Smooth muscle cell (in vitro differentiated cells): ENCODE measurements around the gene GOLGA6L1. TPM values are rescaled to one million over a fixed set of nuclear protein-coding genes. Genes with fewer than 3 reads are reported as not detected.

Source experiments
- DNase-seq: peaks from one replicate; lab custom pipeline; 2025; ENCODE audit not compliant: unreplicated experiment; lab: John Stamatoyannopoulos, UW
- H2AFZ ChIP-seq: fragments of 200-600 bp; sonication (generic); 2 replicates; pipeline ENCODE4 v1.6.0; 2016; ENCODE audit warnings: antibody characterized with exemption, low read depth, mild to moderate bottlenecking
- H3F3A ChIP-seq: fragments of 200-600 bp; sonication (generic); 2 replicates; pipeline ENCODE4 v1.6.0; 2017; ENCODE audit warnings: antibody characterized with exemption, low read depth
- H3K27ac ChIP-seq: fragments of 200-600 bp; sonication (generic); 2 replicates; pipeline ENCODE4 v1.5.1; 2016; ENCODE audit warnings: low read depth, mild to moderate bottlenecking
- H3K27me3 ChIP-seq: fragments of 200-600 bp; sonication (generic); 2 replicates; pipeline ENCODE4 v1.6.1; 2016; ENCODE audit warnings: low read depth, mild to moderate bottlenecking
- H3K36me3 ChIP-seq: fragments of 200-600 bp; sonication (generic); 2 replicates; pipeline ENCODE4 v1.5.1; 2016; ENCODE audit warnings: low read depth
- H3K4me1 ChIP-seq: fragments of 200-600 bp; sonication (generic); 2 replicates; pipeline ENCODE4 v1.5.1; 2016; ENCODE audit warnings: low read depth
- H3K4me2 ChIP-seq: fragments of 200-600 bp; sonication (generic); 2 replicates; pipeline ENCODE4 v1.6.0; 2016; ENCODE audit warnings: mild to moderate bottlenecking
- H3K4me3 ChIP-seq: fragments of 200-600 bp; sonication (generic); 2 replicates; pipeline ENCODE4 v1.5.1; 2016; ENCODE audit warnings: mild to moderate bottlenecking
- H3K79me2 ChIP-seq: fragments of 200-600 bp; sonication (generic); 2 replicates; pipeline ENCODE4 v1.6.0; 2016; ENCODE audit warnings: low read depth, mild to moderate bottlenecking
- H3K9ac ChIP-seq: fragments of 200-600 bp; sonication (generic); 2 replicates; pipeline ENCODE4 v1.6.0; 2016; ENCODE audit warnings: low read depth
- H3K9me3 ChIP-seq: fragments of 200-600 bp; sonication (generic); replicated peaks from 2 replicates; pipeline ENCODE4 v1.5.1; 2016; ENCODE audit warnings: low read depth
- H4K20me1 ChIP-seq: fragments of 200-600 bp; sonication (generic); 2 replicates; pipeline ENCODE4 v1.6.0; 2016; ENCODE audit warnings: low read depth
- WGBS: methylation state at CpG from one replicate; pipeline ENCODE4 v1.1.7; 2016; ENCODE audit warnings: low lambda C conversion rate; 5-methylcytosine and 5-hydroxymethylcytosine counted together
- polyA plus RNA-seq: library from polyadenylated mRNA; unstranded; fragments of >200 nt; fragmentation: Nextera tagmentation; extraction: Ambion mirVana; gene quantifications from 2 replicates; pipeline ENCODE4 v1.2.1, GENCODE V29; 2016
- small RNA-seq: library from RNA; depleted of rRNA; stranded (forward); fragments of <200 nt; gene quantifications from one replicate; pipeline ENCODE3, GENCODE V24; 2014
- total RNA-seq: library from RNA; depleted of rRNA; stranded (reverse); fragments of >200 nt; gene quantifications from 2 replicates; pipeline ENCODE4 v1.2.3, GENCODE V29; 2014
- TF ChIP-seq, protein P1 (sequence below): fragments of 200-600 bp; sonication (generic); IDR thresholded peaks from 2 replicates; pipeline ENCODE4 v1.5.1; 2017; ENCODE audit warnings: borderline replicate concordance, mild to moderate bottlenecking, antibody characterized with exemption; ENCODE audit not compliant: insufficient read depth, poor library complexity, severe bottlenecking

GOLGA6L1 gene
- total and polyA plus RNA-seq, 2 experiments from 2014 or later: not detected

DNA sequence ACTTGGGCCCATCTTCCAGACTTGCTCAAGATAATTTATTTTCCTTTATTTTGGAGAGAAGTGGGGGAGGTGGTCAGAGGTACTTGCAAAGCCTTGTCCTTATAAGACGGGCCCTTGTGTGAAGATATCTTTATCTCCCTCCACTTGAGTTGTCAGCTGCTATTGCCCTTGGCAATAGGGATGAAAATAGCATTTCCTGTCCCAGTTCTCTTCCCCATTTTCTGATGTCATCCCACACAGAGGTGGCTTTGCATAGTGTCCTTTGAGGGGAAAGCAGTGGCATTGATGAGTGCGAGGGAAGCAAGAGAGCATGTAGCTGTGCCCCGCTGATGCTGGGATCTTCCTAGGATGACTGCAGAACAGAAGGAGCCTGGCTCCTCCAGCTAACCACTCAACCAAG is 55.4 kb downstream of the GOLGA6L1 start:
- no peaks in the 10 kb centered on the region for H3K36me3 ChIP-seq
- TF ChIP-seq, protein P1, sequence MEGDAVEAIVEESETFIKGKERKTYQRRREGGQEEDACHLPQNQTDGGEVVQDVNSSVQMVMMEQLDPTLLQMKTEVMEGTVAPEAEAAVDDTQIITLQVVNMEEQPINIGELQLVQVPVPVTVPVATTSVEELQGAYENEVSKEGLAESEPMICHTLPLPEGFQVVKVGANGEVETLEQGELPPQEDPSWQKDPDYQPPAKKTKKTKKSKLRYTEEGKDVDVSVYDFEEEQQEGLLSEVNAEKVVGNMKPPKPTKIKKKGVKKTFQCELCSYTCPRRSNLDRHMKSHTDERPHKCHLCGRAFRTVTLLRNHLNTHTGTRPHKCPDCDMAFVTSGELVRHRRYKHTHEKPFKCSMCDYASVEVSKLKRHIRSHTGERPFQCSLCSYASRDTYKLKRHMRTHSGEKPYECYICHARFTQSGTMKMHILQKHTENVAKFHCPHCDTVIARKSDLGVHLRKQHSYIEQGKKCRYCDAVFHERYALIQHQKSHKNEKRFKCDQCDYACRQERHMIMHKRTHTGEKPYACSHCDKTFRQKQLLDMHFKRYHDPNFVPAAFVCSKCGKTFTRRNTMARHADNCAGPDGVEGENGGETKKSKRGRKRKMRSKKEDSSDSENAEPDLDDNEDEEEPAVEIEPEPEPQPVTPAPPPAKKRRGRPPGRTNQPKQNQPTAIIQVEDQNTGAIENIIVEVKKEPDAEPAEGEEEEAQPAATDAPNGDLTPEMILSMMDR: no peak
- no peak overlapping the region for H3K27ac ChIP-seq
- no peaks in the 10 kb centered on the region for H3K9me3 ChIP-seq
- WGBS: 72% methylated on average over 3 of the region's 3 CpGs
- no peak overlapping the region for H3K4me3 ChIP-seq
- H3F3A ChIP-seq: no peaks in the 10 kb centered on the region
- no peaks in the 10 kb centered on the region for H3K4me1 ChIP-seq
- DNase-seq: no peak
- H4K20me1 ChIP-seq: no peaks in the 10 kb centered on the region
- H3K27me3 ChIP-seq: no peaks in the 10 kb centered on the region
- H3K79me2 ChIP-seq: no peaks in the 10 kb centered on the region
- H3K4me2 ChIP-seq: no peak overlapping the region
- H2AFZ ChIP-seq: no peak overlapping the region
- no peak overlapping the region for H3K9ac ChIP-seq

- Histone ChIP-seq H2AFZ (no peak overlapping the region), H3K4me2 (no peak overlapping the region), H3K9me3 (no peaks in the 10 kb centered on the region), H3K27me3 (no peaks in the 10 kb centered on the region), H4K20me1 (no peaks in the 10 kb centered on the region), H3K27ac (no peak overlapping the region), H3F3A (no peaks in the 10 kb centered on the region), H3K4me3 (no peak overlapping the region), H3K36me3 (no peaks in the 10 kb centered on the region), H3K9ac (no peak overlapping the region), H3K79me2 (no peaks in the 10 kb centered on the region), H3K4me1 (no peaks in the 10 kb centered on the region)
- 92% methylated on average over 7 of the region's 7 CpGs for WGBS
- TF ChIP-seq, protein P1: no peak
- DNase-seq: no peak
Observed at GRCh38 chr15:23079766-23080165, 56.9 kb downstream of the GOLGA6L1 start.

Small RNA genes lying within 50 kb of the gene (small RNA-seq; reads per million reads assigned to genes)
- gene RN7SL106P: not detected

Other genes starting within 250 kb of the GOLGA6L1 start
- gene CYFIP1, start 156.5 kb downstream of the GOLGA6L1 start, total RNA-seq: 65.2 and 86.2 TPM in 2 replicates
- 67.6 and 69.6 TPM in 2 replicates for gene CYFIP1, start 156.5 kb downstream of the GOLGA6L1 start, polyA plus RNA-seq
- gene TUBGCP5, start 97.3 kb downstream of the GOLGA6L1 start, total RNA-seq: 13.9 and 17.2 TPM in 2 replicates
- 7.9 and 8.8 TPM in 2 replicates for gene TUBGCP5, start 97.3 kb downstream of the GOLGA6L1 start, polyA plus RNA-seq
- not detected in 2 replicates for gene GOLGA6L26, start 197.4 kb upstream of the GOLGA6L1 start, total RNA-seq
- not detected in 2 replicates for gene GOLGA6L26, start 197.4 kb upstream of the GOLGA6L1 start, polyA plus RNA-seq
- gene GOLGA8S, start 217.9 kb upstream of the GOLGA6L1 start, total RNA-seq: 0.18 TPM in 1 of 2 replicates, not detected in the other
- gene GOLGA8S, start 217.9 kb upstream of the GOLGA6L1 start, polyA plus RNA-seq: not detected in 2 replicates